Inferior parietal cortex (tissue), 1 donor: ENCODE measurements around the gene KIFBP.
A peak's percentile ranks its signal among the peaks of the same experiment; 100 is the strongest.
"Not testable (repeated sequence)": the region's sequence is repeated elsewhere in the genome, so short reads cannot be mapped to it uniquely, and the experiment has no call there.

Source experiments
- DNase-seq: peaks from one replicate; pipeline ENCODE4 v3.0.0-alpha.2; 2016; ENCODE audit errors: extremely low spot score

Gene KIFBP, protein sequence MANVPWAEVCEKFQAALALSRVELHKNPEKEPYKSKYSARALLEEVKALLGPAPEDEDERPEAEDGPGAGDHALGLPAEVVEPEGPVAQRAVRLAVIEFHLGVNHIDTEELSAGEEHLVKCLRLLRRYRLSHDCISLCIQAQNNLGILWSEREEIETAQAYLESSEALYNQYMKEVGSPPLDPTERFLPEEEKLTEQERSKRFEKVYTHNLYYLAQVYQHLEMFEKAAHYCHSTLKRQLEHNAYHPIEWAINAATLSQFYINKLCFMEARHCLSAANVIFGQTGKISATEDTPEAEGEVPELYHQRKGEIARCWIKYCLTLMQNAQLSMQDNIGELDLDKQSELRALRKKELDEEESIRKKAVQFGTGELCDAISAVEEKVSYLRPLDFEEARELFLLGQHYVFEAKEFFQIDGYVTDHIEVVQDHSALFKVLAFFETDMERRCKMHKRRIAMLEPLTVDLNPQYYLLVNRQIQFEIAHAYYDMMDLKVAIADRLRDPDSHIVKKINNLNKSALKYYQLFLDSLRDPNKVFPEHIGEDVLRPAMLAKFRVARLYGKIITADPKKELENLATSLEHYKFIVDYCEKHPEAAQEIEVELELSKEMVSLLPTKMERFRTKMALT

DNA sequence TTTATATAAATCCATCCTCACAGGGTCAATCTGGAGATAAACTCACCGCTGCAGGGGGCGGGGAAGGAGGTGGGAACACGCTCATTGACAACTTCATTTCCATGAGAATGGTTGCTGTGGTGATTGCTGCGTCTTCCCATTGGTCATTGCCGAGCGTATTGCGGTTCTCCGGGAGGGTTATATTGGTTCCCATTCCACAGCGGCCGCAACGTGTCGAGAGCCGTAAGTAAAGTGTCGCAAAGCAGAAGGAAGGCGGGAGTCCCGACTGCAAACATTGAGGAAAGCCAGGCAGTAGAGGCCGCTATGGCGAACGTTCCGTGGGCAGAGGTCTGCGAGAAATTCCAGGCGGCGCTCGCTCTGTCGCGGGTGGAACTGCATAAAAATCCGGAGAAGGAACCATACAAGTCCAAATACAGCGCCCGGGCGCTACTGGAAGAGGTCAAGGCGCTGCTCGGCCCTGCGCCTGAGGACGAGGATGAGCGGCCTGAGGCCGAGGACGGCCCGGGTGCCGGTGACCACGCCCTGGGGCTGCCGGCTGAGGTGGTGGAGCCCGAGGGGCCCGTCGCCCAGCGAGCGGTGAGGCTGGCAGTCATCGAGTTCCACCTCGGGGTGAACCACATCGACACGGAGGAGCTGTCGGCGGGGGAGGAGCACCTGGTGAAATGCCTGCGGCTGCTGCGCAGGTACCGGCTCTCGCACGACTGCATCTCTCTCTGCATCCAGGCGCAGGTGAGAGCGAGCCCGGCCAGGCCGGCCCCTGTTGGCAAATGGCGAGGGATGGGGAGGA is at the start of gene KIFBP:
Gene KIFBP, plus strand, starts transcription at position 274 of the 787 bp plus-strand sequence. Its CDS starts 30 bp downstream, at position 304.
- peak; percentile 98 for DNase-seq

DNA sequence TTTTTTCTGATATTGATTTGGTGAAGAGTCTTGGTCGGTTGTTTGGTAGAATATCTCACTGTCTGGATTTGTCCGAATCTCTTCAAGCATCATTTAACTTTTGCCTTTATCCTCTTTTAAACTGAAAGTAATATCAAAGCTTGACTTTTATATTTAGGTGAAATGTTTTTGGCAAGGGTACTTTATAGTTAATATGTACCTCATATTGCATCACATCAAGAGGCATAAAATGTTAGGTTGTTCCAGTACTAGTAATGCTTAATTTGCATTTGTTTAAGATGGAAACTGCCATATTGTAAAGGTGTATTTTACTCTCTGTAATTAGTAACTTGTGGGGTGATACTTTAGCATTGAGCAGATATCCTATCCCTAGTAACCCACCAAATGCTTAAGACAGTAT is 49.7 kb upstream of the KIFBP start:
- no peak for DNase-seq

DNA sequence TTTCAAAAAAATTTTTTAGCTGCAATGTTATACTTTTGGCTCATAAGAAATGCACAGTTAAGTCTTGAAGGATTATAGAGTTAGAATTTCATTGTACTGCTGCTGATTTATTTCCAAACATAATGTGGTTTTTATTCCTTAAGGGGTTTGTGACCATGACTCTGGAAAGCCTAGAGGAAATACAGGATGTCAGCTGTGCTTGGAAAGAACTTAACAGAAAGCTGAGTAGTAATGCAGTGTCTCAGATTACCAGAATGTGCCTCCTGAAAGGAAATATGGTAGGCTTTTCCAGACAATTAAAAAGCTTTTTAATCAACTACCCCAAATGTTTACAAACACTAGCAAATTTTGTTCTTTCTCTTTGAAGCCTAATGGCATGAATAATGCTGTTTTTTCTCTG is 47.7 kb upstream of the KIFBP start:
- DNase-seq: not testable (repeated sequence)

DNA sequence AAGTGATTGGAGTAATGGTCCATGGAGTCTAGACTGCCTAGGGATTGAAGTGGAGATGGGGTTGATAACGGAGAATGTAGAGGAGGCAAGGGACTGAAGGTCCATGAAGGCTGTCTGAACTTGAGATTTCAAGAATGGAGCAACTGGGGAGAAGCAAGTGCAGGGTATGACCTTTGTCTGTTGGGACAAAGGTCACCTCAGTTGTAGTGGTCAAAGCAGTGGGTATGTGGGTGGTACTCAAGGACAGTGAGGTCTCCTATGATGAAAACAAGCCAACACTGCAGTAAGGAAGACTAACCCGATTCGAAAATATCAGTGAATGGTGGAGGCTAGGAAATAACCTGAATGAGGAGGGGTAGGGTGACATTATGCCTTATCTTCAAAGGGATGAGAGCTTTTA is 38.0 kb upstream of the KIFBP start:
- no peak for DNase-seq

DNA sequence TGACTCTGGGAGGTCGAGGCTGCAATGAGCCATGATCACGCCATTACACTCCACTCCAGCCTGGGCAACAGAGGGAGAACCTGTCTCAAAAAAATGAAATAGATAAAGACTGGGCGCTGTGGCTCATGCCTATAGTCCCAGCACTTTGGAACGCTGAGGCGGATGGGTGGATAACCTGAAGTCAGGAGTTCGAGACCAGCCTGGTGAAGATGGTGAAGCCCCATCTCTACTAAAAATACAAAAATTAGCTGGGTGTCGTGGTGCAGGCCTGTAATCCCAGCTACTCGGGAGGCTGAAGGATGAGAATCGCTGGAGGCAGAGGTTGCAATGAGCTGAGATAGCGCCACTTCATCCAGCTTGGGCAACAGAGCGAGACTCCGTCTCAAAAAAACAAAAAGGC is 33.7 kb upstream of the KIFBP start:
- DNase-seq: no peak

DNA sequence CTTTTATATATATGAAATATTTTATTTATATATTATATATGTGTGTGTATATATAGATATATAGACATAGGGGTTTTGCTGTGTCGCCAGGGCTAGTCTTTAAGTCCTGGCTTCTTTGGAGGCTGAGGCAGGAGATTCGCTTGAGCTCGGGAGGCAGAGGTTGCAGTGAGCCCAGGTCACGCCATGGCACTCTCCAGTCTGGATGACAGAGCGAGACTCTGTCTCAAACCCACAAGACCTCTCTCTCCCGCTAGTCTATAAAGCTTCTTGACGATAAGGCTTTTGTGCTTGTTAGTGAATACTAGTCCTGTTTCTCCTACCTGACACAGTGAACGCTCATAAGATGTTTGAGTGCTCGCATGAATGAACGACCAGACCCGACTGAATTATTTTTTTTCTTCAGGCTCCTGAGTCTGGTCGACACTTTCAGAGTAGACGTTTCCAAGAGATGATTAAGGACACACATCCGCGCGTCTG is 33.2 kb upstream of the KIFBP start:
- no peak for DNase-seq

DNA sequence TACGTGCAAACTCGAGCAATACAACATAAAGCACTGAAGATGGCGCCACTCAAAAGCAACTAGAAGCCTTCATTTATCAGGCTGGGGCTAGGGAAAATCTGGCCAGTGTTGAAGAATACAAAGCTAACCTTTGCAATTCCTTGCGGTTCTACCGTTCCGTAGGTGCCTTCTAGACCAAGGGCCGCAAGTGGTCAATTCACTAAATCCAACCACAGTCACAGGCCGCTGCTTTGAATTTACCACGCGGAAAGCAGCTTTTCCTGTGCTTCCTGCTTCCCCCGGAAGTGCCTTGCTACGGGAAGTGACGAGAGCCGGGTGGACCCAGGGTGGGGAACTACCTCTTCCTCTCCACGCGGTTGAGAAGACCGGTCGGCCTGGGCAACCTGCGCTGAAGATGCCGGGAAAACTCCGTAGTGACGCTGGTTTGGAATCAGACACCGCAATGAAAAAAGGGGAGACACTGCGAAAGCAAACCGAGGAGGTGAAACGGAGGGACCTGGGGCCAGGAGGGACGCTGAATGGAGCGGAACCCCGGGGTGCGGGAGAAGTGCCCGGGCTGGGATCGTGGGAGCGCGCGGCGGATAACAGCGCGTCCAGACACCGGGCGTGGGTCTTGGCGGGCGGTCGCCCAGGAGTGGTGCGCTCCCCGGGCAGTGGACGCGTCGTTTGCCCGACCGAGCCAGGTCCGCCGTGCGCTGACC is 32.6 kb upstream of the KIFBP start, which contains the start of gene DDX21:
Gene DDX21, plus strand, starts transcription at position 339 of the 701 bp plus-strand sequence. Its CDS starts 56 bp downstream, at position 395.
- peak; percentile 98 for DNase-seq

DNA sequence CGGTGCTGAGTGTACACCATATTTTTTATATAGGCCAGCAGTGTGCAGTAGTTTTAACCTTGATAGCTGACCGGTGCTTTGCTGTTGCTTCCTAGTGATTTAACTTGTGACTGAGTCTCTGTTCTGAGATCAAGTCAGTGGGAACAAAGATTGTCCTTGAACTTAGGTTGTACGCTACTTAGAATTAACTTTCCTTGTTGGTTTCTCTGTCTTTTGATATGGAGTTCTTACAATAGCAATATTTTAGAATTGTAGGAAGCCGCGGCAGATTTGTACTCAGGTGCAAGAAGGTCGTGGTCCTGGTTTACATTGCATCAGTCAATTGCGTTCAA is 31.4 kb upstream of the KIFBP start:
- no peak for DNase-seq

DNA sequence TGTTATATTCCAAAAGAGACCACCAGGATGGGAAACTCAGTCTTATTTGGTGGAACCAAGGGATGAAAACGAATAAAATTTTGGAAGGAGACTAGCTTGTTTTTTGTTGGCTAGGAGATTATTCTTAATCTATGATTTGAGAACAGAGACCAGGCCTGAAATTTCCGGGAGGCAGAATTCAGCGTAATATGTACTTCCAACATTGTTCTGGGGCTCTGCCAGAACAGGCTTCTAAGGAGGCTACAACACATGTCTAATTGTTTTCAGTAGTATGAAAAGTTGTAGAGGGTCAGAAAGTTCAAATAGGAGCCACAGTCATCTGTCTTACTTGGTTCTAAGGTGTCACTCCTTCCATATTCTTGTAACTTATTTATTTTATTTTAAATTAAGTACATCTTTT is 30.9 kb upstream of the KIFBP start:
- no peak for DNase-seq

DNA sequence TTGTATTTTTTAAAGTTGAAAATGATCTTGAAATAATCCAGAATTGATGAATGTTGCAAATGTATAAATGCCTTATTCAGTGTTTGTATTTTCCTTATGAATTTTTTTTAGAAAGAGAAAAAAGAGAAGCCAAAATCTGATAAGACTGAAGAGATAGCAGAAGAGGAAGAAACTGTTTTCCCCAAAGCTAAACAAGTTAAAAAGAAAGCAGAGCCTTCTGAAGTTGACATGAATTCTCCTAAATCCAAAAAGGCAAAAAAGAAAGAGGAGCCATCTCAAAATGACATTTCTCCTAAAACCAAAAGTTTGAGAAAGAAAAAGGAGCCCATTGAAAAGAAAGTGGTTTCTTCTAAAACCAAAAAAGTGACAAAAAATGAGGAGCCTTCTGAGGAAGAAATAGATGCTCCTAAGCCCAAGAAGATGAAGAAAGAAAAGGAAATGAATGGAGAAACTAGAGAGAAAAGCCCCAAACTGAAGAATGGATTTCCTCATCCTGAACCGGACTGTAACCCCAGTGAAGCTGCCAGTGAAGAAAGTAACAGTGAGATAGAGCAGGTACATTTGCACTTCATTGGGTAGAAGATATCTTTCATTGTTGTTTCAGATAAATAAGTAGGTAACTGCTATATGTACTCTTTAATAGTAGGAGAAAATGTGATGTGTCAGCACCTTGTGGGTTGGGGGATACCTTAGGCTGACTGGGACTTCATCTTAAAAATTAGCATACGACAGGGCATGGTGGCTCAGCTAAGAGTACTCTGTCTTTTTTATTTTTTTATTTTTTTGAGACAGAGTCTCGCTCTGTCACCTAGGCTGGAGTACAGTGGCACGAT is 28.7 kb upstream of the KIFBP start:
- DNase-seq: no peak

DNA sequence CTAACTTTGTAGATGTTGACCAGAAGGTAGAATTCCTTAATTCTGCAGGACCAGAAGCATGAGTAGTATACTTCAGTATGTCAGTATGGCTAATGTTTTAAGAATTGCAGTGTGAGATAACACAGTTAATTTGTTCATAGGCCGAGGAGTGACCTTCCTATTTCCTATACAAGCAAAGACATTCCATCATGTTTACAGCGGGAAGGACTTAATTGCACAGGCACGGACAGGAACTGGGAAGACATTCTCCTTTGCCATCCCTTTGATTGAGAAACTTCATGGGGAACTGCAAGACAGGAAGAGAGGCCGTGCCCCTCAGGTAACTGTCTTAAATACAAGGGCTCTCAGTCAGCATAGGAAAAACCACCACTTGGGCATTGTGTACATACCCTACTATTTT is 25.5 kb upstream of the KIFBP start:
- no peak for DNase-seq

DNA sequence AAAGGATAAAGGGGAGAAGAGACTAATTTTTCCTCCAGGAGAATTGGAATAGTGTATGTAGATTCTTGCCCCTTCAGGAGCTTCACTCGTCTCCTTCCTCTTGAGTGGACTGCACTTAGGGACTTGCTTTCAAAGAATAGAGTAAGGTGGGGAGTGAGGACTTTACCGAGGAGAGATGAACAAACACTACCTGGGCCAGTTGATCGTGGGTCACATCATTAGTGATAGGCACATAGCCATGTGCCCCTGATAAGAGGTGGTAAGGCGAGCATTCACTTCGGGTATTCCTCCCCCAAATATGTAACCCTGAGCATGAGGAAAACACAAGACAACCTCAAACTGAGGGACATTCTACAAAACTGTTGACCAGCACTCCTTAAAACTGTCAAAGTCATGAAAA is 14.6 kb upstream of the KIFBP start:
- DNase-seq: no peak

DNA sequence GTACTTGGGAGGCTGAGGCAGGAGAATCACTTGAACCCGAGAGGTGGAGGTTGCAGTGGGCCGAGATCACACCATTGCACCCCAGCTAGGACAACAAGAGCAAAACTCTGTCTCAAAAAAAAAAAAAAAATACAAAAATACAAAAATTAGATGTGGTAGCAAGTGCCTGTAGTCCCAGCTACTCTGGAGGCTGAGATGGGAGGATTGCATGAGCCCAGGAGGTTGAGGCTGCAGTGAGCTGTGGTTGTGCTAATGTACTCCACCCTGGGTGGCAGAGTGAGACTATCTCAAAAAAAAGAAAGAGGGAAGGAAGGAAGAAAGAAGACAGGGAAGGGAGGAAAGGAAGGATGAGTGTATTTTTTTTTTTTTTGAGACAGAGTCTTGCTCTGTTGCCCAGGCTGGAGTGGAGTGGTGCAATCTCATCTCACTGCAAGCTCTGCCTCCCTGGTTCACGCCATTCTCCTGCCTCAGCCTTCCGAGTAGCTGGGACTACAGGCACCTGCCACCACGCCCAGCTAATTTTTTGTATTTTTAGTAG is 12.6 kb upstream of the KIFBP start:
- not testable (repeated sequence) for DNase-seq

DNA sequence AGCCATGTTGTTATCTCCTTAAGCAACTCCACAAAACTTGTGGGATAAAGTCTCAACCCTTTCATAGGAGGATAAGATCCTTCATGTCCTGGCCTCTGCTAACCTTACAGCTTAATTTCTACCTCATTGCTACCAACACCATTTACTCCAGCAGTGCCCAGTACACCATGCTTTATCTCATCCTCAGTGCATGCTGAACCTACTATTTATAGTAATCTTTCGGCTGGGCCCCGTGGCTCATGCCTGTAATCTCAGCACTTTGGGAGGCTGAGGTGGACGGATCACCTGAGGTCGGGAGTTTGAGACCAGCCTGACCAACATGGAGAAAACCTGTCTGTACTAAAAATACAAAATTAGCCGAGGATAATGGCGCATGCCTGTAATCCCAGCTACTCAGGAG is 8.9 kb upstream of the KIFBP start:
- DNase-seq: not testable (repeated sequence)

DNA sequence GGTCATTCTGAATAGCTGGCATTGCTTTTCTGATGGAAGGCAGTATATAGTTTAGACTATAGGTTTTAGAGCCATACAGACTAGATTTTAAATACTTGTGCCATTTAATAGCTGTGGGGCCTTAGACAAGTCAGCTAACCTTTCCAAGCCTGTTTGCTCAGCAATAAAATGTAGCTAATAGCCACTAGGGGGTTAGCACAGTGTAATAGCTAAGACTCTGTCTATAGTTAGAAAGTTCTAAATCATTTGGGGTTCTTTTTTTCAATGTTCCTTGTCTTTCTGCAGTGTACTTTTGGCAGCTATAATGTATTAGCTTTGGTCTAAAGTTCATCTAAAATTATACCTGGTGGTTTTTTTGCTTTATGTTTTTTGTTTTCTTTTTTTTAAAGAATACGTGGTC is 7.5 kb upstream of the KIFBP start:
- no peak for DNase-seq

DNA sequence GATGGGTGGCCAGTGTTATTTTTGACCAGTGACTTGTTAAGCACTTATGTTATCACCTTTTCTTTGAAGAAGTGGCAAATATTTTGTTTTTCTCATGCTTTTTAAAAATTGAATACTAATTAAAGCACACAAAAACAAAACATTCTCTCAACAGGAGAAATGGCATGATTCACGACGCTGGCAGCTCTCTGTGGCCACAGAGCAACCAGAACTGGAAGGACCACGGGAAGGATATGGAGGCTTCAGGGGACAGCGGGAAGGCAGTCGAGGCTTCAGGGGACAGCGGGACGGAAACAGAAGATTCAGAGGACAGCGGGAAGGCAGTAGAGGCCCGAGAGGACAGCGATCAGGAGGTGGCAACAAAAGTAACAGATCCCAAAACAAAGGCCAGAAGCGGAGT is 6.2 kb upstream of the KIFBP start:
- no peak for DNase-seq

DNA sequence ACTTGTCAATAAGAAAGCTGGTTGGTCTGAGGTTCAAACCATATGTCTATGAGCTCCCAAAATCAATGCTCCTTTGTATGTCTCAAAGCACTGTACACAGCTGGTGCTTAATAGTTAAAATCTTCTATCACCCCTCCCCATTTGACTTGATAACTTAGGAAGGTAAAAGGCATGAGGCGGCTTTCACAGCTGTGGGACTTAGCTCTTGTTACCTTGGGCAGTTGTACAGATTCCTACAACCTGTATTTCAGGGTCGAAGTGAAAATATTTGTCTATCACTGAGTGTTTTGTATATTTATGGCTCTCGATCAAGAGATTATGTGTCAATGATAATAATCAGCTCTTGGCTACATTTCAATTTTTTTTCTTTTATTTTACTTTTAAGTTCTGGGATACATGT is 992 bp upstream of the KIFBP start:
- no peak for DNase-seq

DNA sequence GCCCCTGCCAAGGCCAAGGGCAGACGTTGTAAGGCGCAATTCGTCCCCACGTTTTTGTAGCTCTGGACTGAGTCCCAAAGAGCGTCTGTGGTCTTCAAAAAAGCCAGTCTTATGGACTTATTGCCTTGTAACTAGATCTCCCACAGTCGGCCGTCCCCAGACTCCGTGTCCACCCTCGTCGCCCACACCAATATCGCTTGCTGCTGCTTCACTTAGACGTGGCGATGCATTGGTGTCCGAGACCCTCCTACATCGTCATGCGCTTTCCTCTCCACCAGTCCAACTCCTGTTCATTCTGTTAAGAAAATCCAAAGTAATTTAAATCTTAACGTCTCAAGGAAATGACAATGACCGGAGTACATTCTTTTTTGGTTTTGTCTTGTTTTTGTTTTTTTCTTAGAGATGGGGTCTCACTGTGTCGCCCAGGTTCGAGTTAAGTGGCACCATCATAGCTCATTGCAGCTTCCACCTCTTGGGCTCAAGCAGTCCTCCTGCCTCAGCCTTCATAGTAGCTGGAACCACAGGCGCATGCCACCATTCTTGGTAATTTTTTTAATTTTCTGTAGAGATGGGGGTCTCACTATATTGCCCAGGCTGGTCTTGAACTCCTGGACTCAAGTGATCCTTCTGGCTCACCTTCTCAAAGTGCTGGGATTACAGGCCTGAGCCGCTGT is 851 bp downstream of the KIFBP start:
- DNase-seq: peak; percentile 22

DNA sequence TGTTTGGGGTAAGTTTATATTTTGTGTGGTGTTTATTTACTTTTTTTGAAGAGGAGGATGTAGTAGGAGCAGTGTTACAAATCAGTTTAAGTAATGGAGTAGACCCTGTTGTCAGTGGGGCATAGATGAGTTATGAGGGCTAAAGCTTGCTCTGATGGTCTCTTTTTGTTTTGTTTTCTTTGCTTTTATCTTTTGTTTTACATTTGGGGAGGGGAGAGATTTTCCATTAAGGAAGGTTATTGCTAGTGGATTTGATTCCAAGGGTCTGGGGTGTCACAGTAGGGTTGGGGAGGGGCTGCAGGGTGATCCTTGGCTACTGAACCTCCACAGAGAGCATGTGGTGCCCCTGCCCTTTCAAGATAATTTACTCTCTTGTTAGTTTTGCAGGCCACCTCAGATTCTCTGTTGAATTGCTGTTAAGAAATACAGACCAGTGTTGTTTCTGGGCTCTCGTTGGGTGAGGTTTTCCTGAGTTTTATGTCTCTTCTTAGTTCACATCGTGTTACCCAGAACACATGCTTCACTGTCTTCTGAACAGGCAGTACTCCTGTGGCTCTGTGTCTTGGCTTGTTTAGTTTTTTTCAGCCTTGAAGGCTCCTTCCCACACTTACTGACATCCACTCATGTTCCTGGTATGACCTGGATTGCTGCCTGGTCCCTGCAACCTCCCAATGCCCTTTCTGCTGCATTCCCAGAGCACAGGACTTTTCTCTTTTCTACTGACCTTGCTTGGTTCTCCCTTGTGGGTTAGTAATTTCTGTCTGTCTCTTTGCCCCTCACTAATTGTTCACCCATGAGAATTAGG is 4.2 kb downstream of the KIFBP start:
- DNase-seq: no peak
